Measurements from ENCODE around the gene ZFYVE28.
"Not testable (repeated sequence)": the region's sequence is repeated elsewhere in the genome, so short reads cannot be mapped to it uniquely, and the experiment has no call there.

Gene ZFYVE28

GRCh38 chr4:2446656-2447564 lies 28.5 kb upstream of the ZFYVE28 start:
- no peak for DNase-seq

GRCh38 chr4:2445571-2445970 lies 27.1 kb upstream of the ZFYVE28 start:
- DNase-seq: no peak

GRCh38 chr4:2445130-2445529 lies 26.7 kb upstream of the ZFYVE28 start:
- DNase-seq: no peak

- no peak for DNase-seq
These were observed 25.7 kb upstream of the ZFYVE28 start for GRCh38 chr4:2443956-2444740.

GRCh38 chr4:2443061-2443730 lies 24.8 kb upstream of the ZFYVE28 start:
- DNase-seq: no peak

- no peak for DNase-seq
These were observed 23.9 kb upstream of the ZFYVE28 start for GRCh38 chr4:2442175-2442993.

- no peak for DNase-seq
These were observed 23.1 kb upstream of the ZFYVE28 start for GRCh38 chr4:2441393-2442174.

GRCh38 chr4:2438822-2439718 lies 20.6 kb upstream of the ZFYVE28 start:
- DNase-seq: no peak

- DNase-seq: no peak
These were observed 19.2 kb upstream of the ZFYVE28 start for GRCh38 chr4:2437475-2438215.

GRCh38 chr4:2436761-2437474 lies 18.5 kb upstream of the ZFYVE28 start:
- no peak for DNase-seq

GRCh38 chr4:2436301-2436700 lies 17.9 kb upstream of the ZFYVE28 start:
- DNase-seq: no peak

GRCh38 chr4:2434420-2434819 lies 16.0 kb upstream of the ZFYVE28 start:
- no peak for DNase-seq

- DNase-seq: no peak
These were observed 15.3 kb upstream of the ZFYVE28 start for GRCh38 chr4:2433609-2434350.

- DNase-seq: no peak
These were observed 14.6 kb upstream of the ZFYVE28 start for GRCh38 chr4:2432991-2433530.

- no peak for DNase-seq
These were observed 13.6 kb upstream of the ZFYVE28 start for GRCh38 chr4:2432004-2432403.

GRCh38 chr4:2429945-2430757 lies 11.7 kb upstream of the ZFYVE28 start:
- DNase-seq: not testable (repeated sequence)
